ENCODE measurements around the gene ASIC2.

DNA sequence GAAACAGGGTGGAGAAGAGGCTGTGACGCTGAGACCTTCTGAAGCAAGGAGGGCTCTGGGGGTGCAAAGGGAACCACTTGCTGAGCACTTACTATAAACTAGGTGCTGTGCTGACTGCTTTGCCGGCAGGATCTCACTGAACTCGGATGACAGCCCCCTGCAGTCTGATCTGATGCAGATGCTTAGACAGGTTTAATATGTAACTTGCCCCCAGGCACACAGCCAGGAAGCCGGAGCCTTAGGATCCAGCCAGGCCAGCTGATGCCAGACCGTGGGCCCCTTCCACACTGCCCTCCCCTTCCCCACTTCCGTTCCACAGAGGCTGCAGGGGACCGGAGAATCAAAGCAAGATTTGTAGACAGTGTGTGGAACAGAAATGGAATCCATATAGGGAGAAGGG lies 278.3 kb downstream of the ASIC2 start:
- TF ChIP-seq, protein P1, sequence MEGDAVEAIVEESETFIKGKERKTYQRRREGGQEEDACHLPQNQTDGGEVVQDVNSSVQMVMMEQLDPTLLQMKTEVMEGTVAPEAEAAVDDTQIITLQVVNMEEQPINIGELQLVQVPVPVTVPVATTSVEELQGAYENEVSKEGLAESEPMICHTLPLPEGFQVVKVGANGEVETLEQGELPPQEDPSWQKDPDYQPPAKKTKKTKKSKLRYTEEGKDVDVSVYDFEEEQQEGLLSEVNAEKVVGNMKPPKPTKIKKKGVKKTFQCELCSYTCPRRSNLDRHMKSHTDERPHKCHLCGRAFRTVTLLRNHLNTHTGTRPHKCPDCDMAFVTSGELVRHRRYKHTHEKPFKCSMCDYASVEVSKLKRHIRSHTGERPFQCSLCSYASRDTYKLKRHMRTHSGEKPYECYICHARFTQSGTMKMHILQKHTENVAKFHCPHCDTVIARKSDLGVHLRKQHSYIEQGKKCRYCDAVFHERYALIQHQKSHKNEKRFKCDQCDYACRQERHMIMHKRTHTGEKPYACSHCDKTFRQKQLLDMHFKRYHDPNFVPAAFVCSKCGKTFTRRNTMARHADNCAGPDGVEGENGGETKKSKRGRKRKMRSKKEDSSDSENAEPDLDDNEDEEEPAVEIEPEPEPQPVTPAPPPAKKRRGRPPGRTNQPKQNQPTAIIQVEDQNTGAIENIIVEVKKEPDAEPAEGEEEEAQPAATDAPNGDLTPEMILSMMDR (IDR thresholded peaks at IDR 0.05; ENCODE audit: low read length), result no peak
- TF ChIP-seq EZH2 (IDR thresholded peaks at IDR 0.05; ENCODE audit: borderline replicate concordance, low read length), result no peak

All from OCI-LY1 (cell line).